HCEC 1CT (cell line): ENCODE measurements around the gene DNAAF5.
"Not testable (repeated sequence)": the region's sequence is repeated elsewhere in the genome, so short reads cannot be mapped to it uniquely, and the experiment has no call there.

Experiments used
- DNase-seq: peaks from one replicate; pipeline ENCODE4 v3.0.0-alpha.2; 2017

Gene DNAAF5

DNA sequence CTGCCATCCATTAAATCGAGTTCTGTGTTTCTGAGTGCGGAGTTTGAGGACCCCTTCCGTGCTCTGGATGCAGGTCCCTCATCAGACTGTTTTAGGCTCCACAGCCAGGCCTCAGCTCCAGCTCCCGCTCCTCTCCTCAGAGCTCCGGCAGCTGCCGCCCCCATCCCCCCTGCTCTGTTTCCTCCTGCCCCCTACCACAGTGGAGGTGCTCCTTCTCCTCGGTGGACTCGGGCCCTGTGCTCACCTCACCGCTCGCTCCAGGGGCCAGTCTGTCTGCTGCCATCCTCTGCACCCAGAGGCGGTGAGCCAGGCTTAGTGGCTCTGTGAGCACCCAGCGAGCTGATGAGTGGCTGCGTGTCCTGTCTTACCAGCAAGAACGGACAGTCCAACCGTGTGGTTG lies 21.9 kb downstream of the DNAAF5 start:
- DNase-seq, result no peak

DNA sequence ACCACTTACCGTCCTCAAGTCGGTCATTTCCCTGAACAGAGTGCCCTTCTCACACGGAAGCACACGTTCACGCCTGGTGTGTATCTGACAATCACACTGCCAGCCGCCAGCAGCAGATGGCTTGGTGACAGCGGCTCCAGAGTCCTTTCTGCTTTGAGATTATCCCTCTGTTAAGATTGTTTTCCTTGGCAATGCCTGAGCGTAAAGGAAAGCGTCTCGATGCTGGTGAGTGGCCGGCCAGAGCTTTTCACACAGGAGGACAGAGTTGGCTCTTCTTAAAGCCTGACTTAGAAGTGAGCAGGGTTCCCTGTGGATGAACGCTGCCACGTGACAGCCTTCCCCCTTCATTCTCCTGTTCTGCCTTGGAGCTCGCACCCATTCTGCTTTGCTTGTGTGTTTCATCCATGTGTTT lies 22.6 kb downstream of the DNAAF5 start:
- no peak for DNase-seq

DNA sequence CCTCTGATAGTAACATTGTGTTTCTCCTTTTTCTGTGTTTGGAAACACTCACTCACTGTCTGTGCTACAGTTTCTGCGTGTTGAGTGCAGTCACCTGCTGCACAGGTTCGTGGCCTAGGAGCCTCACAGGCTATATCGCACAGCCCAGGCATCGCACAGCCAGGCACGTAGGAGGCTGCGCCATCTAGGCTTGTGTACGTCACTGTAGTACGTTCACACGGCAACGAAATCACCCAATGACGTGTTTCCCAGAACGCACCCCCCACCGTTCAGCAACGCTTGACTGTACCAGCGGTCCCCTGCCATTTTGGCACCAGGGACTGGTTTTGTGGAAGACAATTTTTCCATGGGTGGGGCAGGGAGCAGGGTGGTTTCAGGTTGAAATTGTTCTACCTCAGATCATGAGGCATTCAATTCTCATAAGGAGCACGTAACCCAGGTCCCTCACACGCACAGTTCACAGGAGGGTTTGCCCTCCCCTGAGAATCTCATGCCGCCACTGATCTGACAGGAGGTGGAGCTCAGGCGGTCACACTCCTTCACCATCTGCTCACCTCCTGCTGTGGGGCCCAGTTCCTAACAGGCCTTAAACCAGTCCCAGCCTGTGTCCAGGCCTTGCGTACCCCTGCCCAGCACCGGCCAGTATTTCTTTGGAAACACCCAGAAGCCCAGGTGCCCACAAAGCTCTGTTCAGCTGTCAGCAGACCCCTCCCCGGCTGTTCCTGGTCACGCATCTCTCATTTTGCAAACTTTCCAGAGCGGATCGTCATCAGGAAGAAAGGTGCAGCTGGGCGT lies 23.8 kb downstream of the DNAAF5 start:
- no peak for DNase-seq

DNA sequence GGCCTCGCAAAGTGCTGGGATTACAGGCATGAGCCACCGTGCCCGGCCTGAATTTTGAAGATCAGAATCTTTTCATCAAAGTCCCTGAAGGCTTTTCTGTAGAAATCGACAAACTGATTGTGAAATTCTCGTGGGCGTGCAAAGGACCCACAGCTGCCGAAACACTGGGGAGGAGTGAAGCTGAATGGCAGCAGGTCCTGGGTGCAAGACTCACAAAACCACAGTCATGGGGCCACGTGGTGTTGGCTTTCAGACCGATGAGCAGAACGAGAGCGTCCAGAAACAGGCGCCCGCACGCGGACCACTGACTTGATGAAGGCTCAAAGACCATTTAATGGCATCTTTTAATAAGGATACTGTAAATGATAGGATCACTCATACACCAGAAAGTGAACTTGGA lies 25.3 kb downstream of the DNAAF5 start:
- DNase-seq, result no peak

DNA sequence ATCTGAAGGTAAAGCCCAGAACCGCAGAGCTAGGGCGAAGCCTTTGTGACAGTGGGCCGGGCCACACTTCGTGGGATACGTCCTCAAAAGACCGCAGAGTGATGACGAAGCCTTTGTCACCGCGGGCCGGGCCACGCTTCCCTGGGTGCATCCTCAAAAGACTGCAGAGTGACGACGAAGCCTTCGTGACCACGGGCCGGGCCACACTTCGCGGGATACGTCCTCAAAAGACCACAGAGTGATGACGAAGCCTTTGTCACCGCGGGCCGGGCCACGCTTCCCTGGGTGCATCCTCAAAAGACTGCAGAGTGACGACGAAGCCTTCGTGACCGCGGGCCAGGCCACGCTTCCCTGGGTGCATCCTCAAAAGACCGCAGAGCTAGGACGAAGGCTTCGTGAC lies 25.8 kb downstream of the DNAAF5 start:
- not testable (repeated sequence) for DNase-seq

DNA sequence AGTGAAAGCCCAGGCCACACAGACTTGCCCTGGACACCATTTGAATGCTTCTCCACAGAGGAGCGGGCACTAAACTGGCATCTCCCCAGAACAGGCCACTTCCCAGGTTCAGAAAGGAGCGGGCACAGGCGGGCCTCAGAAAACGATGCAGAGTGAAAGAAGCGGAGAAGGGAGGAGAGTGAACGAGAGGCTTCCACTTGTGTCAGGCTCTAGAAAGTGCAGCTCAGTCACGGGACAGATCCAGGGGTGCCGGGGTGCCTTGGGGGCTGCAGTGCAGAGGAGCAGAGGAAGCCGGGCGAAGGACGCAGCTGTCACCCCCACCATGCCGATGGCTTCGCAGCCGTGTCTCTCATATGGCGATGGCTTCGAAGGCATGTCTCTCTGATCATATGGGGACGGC lies 26.7 kb downstream of the DNAAF5 start:
- DNase-seq, result no peak

DNA sequence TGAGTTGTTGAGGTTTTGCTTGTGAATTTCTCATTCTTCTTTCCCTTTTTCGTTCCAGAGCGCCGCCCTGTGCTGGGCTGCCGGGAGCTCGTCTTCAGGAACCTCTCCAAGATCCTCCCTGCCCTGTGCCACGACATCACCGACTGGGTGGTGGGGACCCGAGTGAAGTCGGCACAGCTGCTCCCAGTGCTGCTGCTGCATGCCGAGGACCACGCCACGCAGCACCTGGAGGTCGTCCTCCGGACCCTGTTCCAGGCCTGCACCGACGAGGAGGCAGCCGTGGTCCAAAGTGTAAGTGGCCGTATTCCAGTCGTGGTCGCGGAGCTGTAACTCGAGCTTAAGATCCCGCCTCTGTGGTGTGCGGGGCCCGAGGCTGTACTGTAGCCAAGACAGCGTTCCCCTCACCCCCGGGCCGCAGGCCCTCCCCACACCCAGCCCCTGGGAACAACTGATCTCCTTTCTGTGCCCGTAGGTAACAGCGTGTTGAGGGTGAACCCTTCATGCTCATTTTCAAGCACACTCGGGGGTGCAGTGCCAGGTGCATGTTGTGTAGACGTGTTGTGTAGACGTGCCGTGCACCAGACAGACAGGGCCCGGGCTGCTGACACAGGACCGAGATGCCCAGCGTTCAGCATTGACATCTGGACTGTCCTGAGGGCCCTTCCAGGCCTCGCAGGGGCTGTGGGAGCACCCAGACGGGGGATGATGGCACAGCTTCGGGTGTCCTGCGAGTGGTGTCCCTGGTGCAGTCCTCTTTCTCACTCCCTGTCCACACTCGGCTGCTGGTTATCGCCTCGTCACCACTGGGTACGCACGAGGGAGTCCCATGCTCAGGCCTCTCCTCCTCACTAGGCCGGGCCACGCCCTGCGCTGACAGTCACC lies 28.3 kb downstream of the DNAAF5 start:
- DNase-seq, result no peak

DNA sequence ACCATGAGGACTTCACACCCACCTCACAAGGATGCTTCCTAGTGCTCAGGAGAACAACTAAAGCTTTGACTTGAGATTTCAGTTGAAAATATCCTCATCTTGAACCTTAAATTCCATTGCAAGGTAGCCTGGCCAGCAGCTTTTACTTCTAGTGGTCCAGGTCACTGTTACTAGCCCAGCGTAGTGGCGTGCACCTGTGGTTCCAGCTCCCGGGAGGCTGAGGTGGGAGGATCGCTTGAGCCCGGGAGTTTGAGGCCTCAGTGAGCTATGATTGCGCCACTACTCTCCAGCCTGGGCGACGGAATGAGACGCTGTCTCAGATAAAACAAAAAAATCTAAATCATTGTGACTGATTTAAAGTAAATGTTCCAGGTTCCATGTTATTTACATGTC lies 28.9 kb downstream of the DNAAF5 start:
- no peak for DNase-seq

DNA sequence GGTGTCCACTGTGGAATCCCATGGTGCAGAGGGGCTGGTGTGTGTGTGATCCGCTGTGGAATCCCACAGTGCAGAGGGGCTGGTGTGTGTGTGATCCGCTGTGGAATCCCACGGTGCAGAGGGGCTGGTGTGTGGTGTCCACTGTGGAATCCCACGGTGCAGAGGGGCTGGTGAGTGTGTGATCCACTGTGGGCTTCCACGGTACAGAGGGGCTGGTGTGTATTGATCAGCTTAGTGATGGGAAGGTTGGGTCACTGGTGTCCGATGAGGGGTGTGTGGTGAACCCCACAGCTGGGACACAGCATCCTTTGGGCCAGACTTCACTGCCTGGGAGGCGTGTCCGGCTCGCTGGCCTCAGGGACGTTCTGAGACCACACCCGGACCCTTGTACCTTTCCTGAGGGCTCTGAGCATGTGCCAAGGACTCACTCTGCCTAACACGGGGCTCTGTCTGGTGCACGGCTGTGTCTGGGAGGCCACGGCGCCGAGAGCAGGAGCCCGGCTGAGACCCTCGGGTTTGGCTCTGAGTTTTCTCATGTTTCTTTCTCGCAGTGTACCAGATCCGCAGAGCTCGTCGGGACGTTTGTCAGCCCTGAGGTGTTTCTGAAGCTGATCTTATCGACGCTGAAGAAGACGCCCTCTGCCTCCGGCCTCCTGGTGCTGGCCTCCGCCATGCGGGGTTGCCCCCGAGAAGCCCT lies 29.9 kb downstream of the DNAAF5 start:
- DNase-seq, result no peak

DNA sequence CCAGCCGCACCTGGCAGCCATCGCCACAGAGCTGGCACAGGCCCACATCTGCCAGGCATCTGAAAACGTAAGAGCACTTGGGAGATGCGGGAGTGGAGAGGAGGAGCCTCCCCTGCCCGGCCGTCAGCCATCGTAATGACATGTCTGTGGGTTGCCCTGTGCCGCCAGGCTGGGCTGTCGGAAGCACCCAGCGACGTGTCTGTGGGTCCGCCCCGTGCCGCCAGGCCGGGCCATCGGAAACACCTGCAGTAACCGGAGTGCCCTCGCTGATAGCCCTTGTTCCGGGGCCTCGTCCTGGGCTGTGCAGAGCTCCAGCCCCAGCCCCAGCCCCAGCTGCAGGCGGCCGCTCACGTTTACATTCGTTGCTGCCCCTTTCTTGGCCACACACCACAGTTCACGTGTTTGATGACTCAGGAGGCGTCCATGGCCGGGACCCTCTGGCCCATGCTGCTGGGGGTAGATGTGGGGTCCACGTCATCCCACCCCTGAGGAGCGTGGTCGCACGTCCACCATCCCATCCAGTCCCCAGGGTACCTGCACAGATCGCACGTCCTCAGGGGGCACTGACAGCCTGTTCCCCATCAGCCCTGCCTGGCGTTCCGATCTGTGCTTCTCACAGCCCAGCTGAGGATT lies 30.5 kb downstream of the DNAAF5 start:
- DNase-seq, result no peak

DNA sequence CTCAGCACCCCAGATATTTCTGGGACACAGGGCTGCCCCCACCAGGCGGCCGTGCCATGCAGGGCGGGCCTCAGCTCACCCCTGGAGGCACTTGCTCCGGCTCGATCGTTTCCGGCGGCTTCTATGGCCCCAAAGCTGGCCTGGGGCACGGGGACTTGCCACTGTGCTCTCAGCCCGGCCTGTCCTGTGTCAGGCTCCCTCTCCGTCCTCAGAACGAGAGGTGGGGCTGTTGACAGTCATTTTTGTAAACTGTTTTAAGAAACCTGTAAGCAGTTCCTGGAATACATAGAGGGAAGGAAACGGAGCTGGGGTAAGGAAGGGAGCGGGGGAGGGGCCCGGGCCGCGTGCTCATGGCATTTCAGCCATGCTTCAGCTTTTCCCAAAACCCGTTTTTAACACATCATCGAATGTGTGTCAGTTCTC lies 31.3 kb downstream of the DNAAF5 start:
- no peak for DNase-seq

DNA sequence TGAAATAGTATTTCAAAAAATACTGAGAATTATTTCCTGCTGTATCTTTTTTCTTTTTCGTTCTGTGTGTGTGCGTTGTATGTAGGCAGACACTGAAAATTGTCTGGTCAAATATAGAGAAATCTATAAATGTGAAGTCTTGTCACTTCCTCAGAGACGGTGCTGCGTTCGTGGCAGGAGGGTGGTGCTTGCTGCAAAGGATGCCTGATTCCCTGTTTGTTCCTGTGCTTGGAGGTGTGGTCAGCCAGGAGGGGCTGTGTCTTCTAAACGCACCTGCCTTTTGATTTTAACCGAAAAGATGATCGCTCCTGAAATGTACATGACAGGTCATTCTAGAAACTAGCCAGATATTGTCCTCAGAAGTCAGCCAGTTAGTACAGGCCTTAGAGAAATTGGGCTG lies 33.1 kb downstream of the DNAAF5 start:
- no peak for DNase-seq

DNA sequence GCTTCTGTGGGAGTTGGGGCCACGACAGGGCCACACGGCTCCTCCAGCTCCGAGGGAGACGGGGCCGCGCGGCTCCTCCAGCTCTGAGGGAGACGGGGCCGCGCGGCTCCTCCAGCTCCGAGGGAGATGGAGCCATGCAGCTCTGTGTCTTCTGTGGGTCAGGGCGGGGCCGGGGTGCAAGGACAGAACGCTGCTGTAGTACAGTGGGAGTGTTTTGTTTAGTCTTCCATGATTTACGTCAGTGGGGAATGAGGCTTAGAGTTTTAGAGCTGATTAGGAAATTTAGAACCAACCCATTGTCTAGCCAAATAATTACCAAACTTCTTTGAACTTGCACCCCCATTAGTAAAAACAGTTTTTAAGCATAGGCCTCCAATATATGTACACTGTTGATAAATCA lies 33.5 kb downstream of the DNAAF5 start:
- DNase-seq, result no peak

DNA sequence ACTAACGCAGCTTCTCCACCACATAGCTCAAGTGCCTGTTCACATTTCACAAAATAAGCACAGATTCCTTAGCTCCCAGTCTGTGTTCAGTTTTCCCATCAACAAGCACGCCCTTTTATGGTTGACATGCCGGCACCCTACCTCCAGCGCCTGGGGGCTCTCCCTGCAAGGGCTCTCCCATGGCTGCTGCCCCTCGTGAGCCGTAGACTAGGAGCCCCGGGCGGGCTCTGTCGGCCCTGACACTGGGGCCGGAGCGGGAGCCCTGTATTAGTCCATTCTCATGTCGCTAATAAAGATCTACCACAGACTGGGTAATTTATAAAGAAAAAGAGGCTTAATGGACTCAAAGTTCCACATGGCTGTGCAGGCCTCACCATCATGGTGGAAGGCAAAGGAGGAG lies 34.6 kb downstream of the DNAAF5 start:
- DNase-seq, result no peak

DNA sequence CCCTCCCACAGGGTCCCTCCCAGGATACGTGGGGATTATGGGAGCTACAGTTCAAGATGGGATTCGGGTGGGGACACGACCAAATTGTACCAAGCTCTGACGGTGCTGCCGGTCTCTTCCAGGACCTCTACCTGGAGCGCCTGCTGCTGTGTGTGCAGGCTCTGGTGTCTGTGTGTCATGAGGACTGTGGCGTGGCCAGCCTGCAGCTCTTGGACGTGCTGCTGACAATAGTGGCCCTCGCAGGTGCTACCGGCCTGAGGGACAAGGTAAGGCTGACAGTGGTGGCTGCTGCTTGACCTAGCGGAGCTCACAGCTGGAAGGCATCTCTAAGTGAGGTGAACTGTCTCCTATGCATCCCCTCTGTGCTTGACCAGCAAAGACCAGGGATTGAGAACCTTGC lies 35.1 kb downstream of the DNAAF5 start:
- no peak for DNase-seq

DNA sequence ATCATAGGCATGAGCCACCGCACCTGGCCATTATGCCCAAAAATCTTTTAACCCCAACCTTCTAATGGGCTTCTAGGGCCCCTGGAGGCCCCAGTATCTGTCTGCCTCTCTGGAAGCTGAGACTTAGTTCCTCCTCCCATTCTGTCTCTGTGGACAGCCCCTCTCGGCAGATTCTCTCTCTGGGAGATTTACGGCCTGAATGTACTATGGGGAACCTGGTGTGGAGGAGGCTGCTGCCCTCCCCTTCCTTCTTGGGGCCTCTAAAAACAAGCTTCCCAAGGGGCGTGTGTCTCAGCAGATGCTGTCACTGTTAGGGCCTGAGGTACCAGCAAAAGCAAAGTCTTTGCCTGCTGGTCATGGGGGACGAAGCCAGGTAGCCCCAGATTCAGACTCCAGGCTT lies 36.4 kb downstream of the DNAAF5 start:
- DNase-seq, result no peak

DNA sequence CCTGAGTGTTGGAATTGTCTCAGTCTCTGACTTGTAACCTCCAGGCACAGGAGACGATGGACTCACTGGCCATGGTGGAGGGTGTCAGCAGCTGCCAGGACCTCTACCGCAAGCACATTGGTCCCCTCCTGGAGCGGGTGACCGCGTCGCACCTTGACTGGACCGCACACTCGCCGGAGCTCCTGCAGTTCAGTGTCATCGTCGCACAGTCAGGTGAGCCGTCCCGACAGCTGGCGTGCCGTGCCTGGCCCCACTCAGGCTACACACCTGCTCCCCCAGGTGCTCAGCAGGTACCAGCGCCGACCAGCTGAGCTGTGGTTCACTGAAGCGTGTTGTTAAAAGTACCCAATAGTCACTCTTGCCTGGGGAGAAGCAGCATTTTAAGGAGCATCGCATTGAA lies 37.3 kb downstream of the DNAAF5 start:
- DNase-seq, result no peak

DNA sequence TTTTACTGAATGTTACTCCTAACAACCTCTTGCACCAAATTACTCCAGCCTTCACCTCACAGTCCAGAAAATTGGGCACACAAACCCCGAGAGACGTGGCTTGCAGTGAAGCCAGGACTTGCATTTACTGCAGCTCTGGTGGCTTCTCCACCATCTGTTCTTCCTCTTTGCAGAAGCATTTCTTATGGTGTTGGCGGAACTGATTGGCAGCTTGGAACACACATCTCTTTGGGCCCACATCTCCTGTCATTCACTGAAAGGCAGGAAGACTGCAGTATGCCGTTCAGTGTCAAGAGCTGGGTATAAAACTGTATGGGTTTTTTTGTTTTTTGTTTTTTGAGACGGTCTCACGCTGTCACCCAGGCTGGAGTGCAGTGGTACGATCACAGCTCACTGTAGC lies 38.9 kb downstream of the DNAAF5 start:
- DNase-seq, result no peak

DNA sequence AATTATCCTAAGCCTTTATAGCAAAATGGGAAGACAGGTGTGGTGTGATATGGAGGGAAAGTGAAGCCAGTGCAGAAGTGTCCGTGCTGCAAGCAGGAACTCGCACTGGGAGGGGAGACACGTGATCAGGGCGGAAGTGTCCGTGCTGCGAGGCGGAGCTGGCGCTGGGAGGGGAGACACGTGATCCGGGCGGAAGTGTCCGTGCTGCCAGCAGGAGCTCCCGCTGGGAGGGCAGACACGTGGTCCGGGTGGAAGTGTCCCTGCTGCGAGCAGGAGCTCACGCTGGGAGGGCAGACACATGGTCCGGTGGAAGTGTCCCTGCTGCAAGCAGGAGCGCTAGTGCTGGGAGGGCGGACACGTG lies 41.1 kb downstream of the DNAAF5 start:
- no peak for DNase-seq

DNA sequence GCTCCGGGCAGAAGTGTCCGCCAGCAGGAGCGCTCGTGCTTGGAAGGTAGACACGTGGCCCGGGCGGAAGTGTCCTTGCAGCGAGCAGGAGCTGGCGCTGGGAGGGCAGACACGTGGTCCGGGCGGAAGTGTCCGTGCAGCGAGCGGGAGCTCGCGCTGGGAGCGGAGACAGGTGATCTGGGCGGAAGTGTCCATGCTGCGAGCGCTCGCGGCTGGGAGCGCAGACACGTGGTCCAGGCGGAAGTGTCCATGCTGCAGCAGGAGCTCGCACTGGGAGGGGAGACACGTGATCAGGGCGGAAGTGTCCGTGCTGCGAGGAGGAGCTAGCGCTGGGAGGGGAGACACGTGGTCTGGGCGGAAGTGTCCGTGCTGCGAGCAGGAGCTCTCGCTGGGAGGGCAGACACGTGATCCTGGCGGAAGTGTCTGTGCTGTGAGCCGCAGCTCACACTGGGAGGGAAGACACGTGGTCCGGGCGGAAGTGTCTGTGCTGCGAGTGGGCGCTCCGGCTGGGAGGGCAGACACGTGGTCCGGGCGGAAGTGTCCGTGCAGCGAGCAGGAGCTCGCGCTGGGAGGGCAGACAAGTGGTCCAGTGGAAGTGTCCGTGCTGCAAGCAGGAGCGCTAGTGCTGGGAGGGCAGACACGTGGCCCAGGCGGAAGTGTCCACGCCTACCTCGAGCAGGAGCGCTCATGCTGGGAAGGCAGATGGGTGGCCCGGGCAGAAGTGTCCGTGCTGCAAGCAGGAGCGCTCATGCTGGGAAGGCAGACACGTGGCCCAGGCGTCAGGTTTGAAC lies 41.6 kb downstream of the DNAAF5 start:
- DNase-seq, result no peak

DNA sequence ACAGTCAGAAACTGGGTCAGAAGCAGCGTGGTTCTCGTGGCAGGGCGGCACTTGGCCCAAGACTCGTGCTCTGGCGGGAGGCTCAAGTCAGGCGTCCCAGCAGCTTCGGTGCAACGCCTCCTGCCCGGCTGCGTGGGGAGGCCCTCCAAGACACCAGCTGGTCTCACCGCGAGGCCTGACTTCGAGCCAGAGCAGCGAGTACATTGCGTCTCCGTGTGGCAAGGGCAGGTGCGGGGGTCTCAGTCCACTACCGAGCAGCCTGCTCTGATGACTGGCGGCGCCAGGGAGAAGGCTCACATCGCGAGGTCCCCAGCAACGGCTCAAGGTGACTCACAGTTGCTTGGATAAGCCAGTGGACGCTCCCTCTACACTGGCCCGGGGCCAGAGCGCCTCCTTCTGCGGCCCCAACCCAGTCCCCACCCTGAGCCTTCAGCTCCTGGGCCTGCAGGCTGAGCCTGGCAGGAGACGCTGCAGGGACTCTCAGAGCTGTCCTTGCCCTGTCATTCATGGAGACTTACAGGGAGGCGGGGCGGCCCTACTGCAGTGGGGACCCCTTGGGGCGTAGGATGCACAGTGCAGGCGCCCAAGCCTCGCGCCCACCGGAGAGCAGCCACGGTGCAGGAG lies 42.5 kb downstream of the DNAAF5 start:
- no peak for DNase-seq

DNA sequence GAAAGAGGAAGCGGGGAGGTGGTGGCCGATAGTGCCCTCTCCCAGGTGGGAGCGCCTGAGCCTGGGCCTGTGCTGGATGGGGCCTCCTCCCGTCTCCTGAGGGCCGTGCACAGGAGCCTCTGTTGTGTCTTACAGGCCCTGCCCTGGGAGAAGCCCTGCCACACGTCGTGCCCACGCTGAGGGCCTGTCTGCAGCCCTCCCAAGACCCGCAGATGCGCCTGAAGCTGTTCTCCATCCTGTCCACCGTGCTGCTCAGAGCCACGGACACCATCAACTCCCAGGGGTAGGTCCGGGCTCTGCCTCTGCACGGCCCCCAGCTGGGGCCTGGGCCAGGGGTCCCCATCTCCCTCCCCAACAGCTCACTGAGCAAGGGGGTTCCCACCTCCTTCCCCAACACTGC lies 43.8 kb downstream of the DNAAF5 start:
- DNase-seq, result no peak
